K562 (cell line): ENCODE results near the gene SIDT2. TPM values are rescaled to one million over a fixed set of nuclear protein-coding genes. Genes with fewer than 3 reads are reported as not detected.

Experiments
- ATAC-seq: fragments of 200-7000 bp; cut with Tn5 transposase; 3 replicates; pipeline ENCODE4 v1.9.1; 2020; ENCODE audit warnings: moderate library complexity
- BruUV-seq: library from RNA; stranded (reverse); fragments of 400-500 nt; replicated peaks from 2 replicates; lab custom pipeline; 2021; lab: Mats Ljungman, UMichigan
- CTCF ChIA-PET: fragments of 300-600 bp; formaldehyde crosslinking; extraction: SDS; loops from one replicate; lab custom pipeline; 2021; ENCODE audit warnings: low intra/inter-chr PET ratio; lab: Yijun Ruan, JAX
- POLR2A ChIA-PET: fragments of 300-600, 350-650 bp; sonication (Branson Sonifier 250); formaldehyde crosslinking; extraction: SDS; loops from one replicate; lab custom pipeline; 2021; ENCODE audit warnings: antibody characterized with exemption, inconsistent platforms; lab: Yijun Ruan, JAX
- DNase-seq, 4 experiments: peaks; one replicate each; pipeline versions ENCODE4 v3.0.0 to v3.0.0-alpha.2; 2011 to 2018; ENCODE audit warnings: low spot score in 3 of 4, mixed read lengths in 3 of 4; ENCODE audit errors: extremely low read depth in 1 of 4
- FAIRE-seq: peaks from 2 replicates; lab custom pipeline; 2011; peaks lifted over from hg19 to GRCh38; lab: Jason Lieb, UNC
- H2AFZ ChIP-seq: 2 replicates; pipeline ENCODE4 v1.6.0; 2011; ENCODE audit warnings: low read depth, low read length, control low read depth, inconsistent platforms
- H3K27ac ChIP-seq: fragments of 200-600 bp; 3 replicates; pipeline ENCODE4 v1.8.0; 2011; ENCODE audit warnings: low read depth, mild to moderate bottlenecking, control low read depth, inconsistent platforms, low read length, moderate library complexity, mixed read lengths; ENCODE audit errors: extremely low read depth
- H3K27me3 ChIP-seq, 2 experiments: fragments of 300-600 bp in 1 of 2; 2 replicates in 1 of 2; 3 replicates in 1 of 2; pipeline versions ENCODE4 v1.6.0 to v1.8.0; 2011; ENCODE audit warnings: inconsistent platforms in 2 of 2, low read length in 2 of 2, mild to moderate bottlenecking in 1 of 2, mixed read lengths in 1 of 2, moderate library complexity in 1 of 2; ENCODE audit not compliant: control insufficient read depth in 2 of 2, insufficient read depth in 2 of 2
- H3K36me3 ChIP-seq: fragments of 300-600 bp; 3 replicates; pipeline ENCODE4 v1.8.0; 2011; ENCODE audit warnings: mild to moderate bottlenecking, low read length, inconsistent platforms; ENCODE audit not compliant: control insufficient read depth, insufficient read depth
- H3K4me1 ChIP-seq, 2 experiments: fragments of 200-600 bp in 1 of 2; replicated peaks in 1 of 2; 2 replicates in 1 of 2; 3 replicates in 1 of 2; pipeline versions ENCODE4 v1.5.1 to v1.8.0; 2011; ENCODE audit warnings: inconsistent platforms in 2 of 2, low read length in 2 of 2, mild to moderate bottlenecking in 1 of 2, mixed read lengths in 1 of 2, moderate library complexity in 1 of 2; ENCODE audit not compliant: control insufficient read depth in 2 of 2, insufficient read depth in 2 of 2
- H3K4me2 ChIP-seq: 2 replicates; pipeline ENCODE4 v1.6.1; 2011; ENCODE audit warnings: low read length, control low read depth, inconsistent platforms, mixed read lengths; ENCODE audit not compliant: insufficient read depth
- H3K4me3 ChIP-seq: fragments of 200-600 bp; sonication (generic), shearing (Covaris generic); 2 replicates; pipeline ENCODE4 v1.5.1; 2016; ENCODE audit warnings: control low read depth, inconsistent platforms
- H3K79me2 ChIP-seq: fragments of 200-600 bp; 3 replicates; pipeline ENCODE4 v1.8.0; 2011; ENCODE audit warnings: low read length, inconsistent platforms; ENCODE audit not compliant: control insufficient read depth, insufficient read depth
- H3K9ac ChIP-seq, 2 experiments: 2 replicates each; pipeline versions ENCODE4 v1.6.0 to v1.6.1; 2011; ENCODE audit warnings: low read depth in 2 of 2, low read length in 2 of 2, control low read depth in 1 of 2, inconsistent platforms in 1 of 2, mild to moderate bottlenecking in 1 of 2, mixed read lengths in 1 of 2; ENCODE audit not compliant: insufficient read depth in 1 of 2
- H3K9me1 ChIP-seq: one replicate; pipeline ENCODE4 v1.6.0; 2011; ENCODE audit warnings: inconsistent platforms, mild to moderate bottlenecking, low read length, moderate library complexity; ENCODE audit not compliant: control insufficient read depth, insufficient read depth
- H3K9me3 ChIP-seq: replicated peaks from 2 replicates; pipeline ENCODE4 v1.5.1; 2011; ENCODE audit warnings: low read depth, low read length, inconsistent platforms; ENCODE audit not compliant: control insufficient read depth, insufficient read depth
- H4K20me1 ChIP-seq: replicated peaks from 2 replicates; pipeline ENCODE4 v1.6.1; 2011; ENCODE audit warnings: low read length, inconsistent platforms, mixed read lengths; ENCODE audit not compliant: control insufficient read depth, insufficient read depth
- ARID4B ChIP-seq: sonication (generic); formaldehyde crosslinking; IDR thresholded peaks from 2 replicates; pipeline ENCODE4 v1.8.0; 2022; ENCODE audit warnings: mild to moderate bottlenecking, missing genetic modification reagents
- E2F3 ChIP-seq: fragments of 250-450 bp; sonication (Bioruptor Pico); IDR thresholded peaks from 2 replicates; pipeline ENCODE4 v1.4.0; 2020; ENCODE audit warnings: mild to moderate bottlenecking
- JUN ChIP-seq, 2 experiments: sonication (generic) in 1 of 2; formaldehyde crosslinking in 1 of 2; IDR thresholded peaks; 2 replicates each; pipeline versions ENCODE4 v1.6.1 to v1.8.0; 2012 to 2022; ENCODE audit warnings: borderline replicate concordance in 2 of 2, mild to moderate bottlenecking in 2 of 2, improper control_type of control experiment in 1 of 2, low read depth in 1 of 2, low read length in 1 of 2, missing genetic modification reagents in 1 of 2
- POLR2G ChIP-seq: fragments of 200-400 bp; formaldehyde crosslinking; IDR thresholded peaks from 2 replicates; pipeline ENCODE4 v1.6.1; 2017; ENCODE audit warnings: low read depth, mild to moderate bottlenecking, antibody characterized with exemption, low read length, moderate library complexity
- RBFOX2 ChIP-seq: fragments of 200-400 bp; formaldehyde crosslinking; IDR thresholded peaks from 2 replicates; pipeline ENCODE4 v1.6.1; 2017; ENCODE audit warnings: low read depth, mild to moderate bottlenecking, low read length, moderate library complexity
- TAF15 ChIP-seq: fragments of 200-400 bp; formaldehyde crosslinking; IDR thresholded peaks from 2 replicates; pipeline ENCODE4 v1.6.1; 2017; ENCODE audit warnings: mild to moderate bottlenecking, low read depth, low read length, moderate library complexity
- ZNF133 ChIP-seq: fragments of 250-450 bp; sonication (Bioruptor Pico); IDR thresholded peaks from 2 replicates; pipeline ENCODE4 v1.4.0; 2020; ENCODE audit warnings: mild to moderate bottlenecking
- WGBS: fragments of 100-300 bp; shearing (Covaris generic); methylation state at CpG from one replicate; pipeline ENCODE4 v1.1.6; 2016; ENCODE audit warnings: low coverage, mixed read lengths; ENCODE audit not compliant: insufficient coverage; ENCODE audit errors: missing lambda C conversion rate; 5-methylcytosine and 5-hydroxymethylcytosine counted together
- in situ Hi-C: fragments of 300-500 bp; cut with MboI; formaldehyde crosslinking; loops from 4 replicates; pipeline ENCODE4 v1.15.0; 2018; ENCODE audit warnings: inconsistent platforms, mixed read lengths
- intact Hi-C: fragments of 100-400 bp; cut with micrococcal nuclease; formaldehyde crosslinking; loops from 2 replicates; pipeline ENCODE4 v1.14.2; 2022
- polyA plus RNA-seq, 8 experiments: library from polyadenylated mRNA; depleted of rRNA in 4 of 8; stranded (reverse) in 5 of 8; unstranded in 3 of 8; fragments of >200 nt; fragmentation: Nextera tagmentation in 2 of 8; fragmentation: Illumina TruSeq in 1 of 8; extraction: Ambion mirVana in 2 of 8; extraction: Trizol in 1 of 8; gene quantifications; 2 replicates each; pipeline versions ENCODE4 v1.2.1 to v1.2.3, GENCODE V29; 2011 to 2014; ENCODE audit warnings: inconsistent platforms in 1 of 8, missing spikeins in 1 of 8
- total RNA-seq, 7 experiments: library from RNA; depleted of rRNA in 6 of 7; stranded (reverse); fragments of >200 nt in 6 of 7; fragmentation: Illumina TruSeq in 2 of 7; extraction: Trizol in 2 of 7; gene quantifications; 2 replicates each; pipeline versions ENCODE4 v1.2.1 to v1.2.3, GENCODE V29; 2011 to 2021; ENCODE audit warnings: low replicate concordance in 1 of 7

SIDT2 gene
- total and polyA plus RNA-seq, 9 of the 15 experiments (the other 6 are each of a cell fraction or from before 2014, with no cell fraction given) = 2.4 to 20.2 (median 6.5) TPM

GRCh38 chr11:117191680-117192400, 13.3 kb downstream of the SIDT2 start:
- Histone ChIP-seq H2AFZ (no peak overlapping the region), H3K36me3 (peaks cover 51% of the 10 kb centered on the region; the same call in 2 of the 3 replicates), H3K4me1 (peaks cover 0 to 14% of the 10 kb centered on the region in 2 experiments; a peak in 2 of 5 replicates), H4K20me1 (peaks cover 3% of the 10 kb centered on the region; the same call in 1 of the 2 replicates), H3K4me3 (no peak overlapping the region), H3K9me3 (no peaks in the 10 kb centered on the region), H3K27ac (no peak overlapping the region), H3K4me2 (no peak overlapping the region), H3K9me1 (no peaks in the 10 kb centered on the region), H3K9ac (no peak overlapping the region), H3K79me2 (no peaks in the 10 kb centered on the region)
- BruUV-seq = no TSS peak
- FAIRE-seq = no peak
- ChIA-PET POLR2A (interaction anchor here (0.6 kb wide), 1 partner anchor 10 kb away, joined by 6 read pairs; no protein-coding TSS in a partner anchor), CTCF (no interaction called here)
- no peak for DNase-seq
- intact Hi-C loops (no loop called here), in situ Hi-C loops (no loop called here)
- WGBS = 87% methylated on average over 23 of the region's 26 CpGs
- no peak for ATAC-seq
- TF ChIP-seq ARID4B (CRISPR knock-in tag) (no peak), JUN (IDR thresholded peaks at IDR 0.05; ENCODE audit: borderline replicate concordance, low read depth, low read length) (no peak), JUN (CRISPR knock-in tag; IDR thresholded peaks at IDR 0.05; ENCODE audit: borderline replicate concordance) (no peak), RBFOX2 (peak; percentile 27; the same call in 1 of the 2 replicates), POLR2G (peak; percentile 36), E2F3 (CRISPR knock-in tag) (no peak), ZNF133 (CRISPR knock-in tag) (no peak), TAF15 (no peak)
- TF ChIP-seq, all 486 proteins: peak for 2
- H3K27me3 ChIP-seq = no peaks in the 10 kb centered on the region
